Cerebellar cortex (tissue), 1 donor: ENCODE measurements around the gene ZNF592.
"Not testable (repeated sequence)": the region's sequence is repeated elsewhere in the genome, so short reads cannot be mapped to it uniquely, and the experiment has no call there.

ENCODE experiments used
- DNase-seq: peaks from one replicate; pipeline ENCODE4 v3.0.0-alpha.2; 2015; ENCODE audit warnings: low spot score

ZNF592 gene

GRCh38 chr15:84749111-84749991 lies 959 bp downstream of the ZNF592 start:
- DNase-seq: peak; percentile 60

DNA sequence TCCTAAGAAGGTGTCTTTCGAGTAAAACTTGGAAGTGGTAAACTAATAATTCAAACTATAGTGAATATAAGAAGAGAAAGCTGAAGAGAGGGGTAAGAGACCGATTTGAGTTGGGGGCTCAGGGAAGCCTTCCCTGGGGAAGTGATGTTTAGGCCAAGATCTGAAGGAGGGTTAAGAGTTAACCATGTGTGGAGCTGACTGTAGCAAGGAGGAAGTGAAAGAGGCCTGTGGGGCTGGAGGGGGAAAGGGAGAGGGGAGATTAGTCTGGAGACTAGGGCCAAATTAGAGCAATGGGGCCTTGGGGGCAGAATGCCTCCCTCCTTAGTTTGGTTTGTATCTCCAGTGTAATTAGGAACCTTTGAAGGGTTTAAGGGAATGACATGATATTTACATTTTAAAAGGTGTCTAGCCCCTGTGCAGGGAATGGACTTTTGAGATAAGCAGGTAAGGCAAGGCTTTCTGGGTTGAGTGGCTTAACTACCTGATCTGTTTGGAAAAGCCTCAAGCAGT lies 2.2 kb downstream of the ZNF592 start:
- no peak for DNase-seq

GRCh38 chr15:84751721-84752120 lies 3.3 kb downstream of the ZNF592 start:
- DNase-seq: not testable (repeated sequence)

- no peak for DNase-seq
Measured at GRCh38 chr15:84752195-84752594, 3.8 kb downstream of the ZNF592 start.

GRCh38 chr15:84752700-84753099 lies 4.3 kb downstream of the ZNF592 start:
- DNase-seq: no peak

DNA sequence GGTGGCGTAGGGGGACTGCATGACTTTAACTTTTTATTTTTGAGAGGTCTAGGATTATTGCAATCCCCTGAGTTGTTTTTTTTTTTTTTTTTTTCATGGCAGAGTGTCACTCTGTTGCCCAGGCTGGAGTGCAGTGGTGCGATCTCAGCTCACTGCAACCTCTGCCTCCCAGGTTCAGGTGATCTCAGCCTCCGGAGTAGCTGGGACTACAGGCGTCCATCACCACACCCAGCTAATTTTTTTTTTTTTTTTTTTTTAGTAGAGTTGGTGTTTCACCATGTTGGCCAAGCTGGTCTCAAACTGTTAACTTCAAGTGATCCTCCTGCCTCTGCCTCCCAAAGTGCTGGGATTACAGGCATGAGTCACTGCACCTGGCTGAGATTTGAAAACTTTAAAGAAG lies 6.5 kb downstream of the ZNF592 start:
- not testable (repeated sequence) for DNase-seq

DNA sequence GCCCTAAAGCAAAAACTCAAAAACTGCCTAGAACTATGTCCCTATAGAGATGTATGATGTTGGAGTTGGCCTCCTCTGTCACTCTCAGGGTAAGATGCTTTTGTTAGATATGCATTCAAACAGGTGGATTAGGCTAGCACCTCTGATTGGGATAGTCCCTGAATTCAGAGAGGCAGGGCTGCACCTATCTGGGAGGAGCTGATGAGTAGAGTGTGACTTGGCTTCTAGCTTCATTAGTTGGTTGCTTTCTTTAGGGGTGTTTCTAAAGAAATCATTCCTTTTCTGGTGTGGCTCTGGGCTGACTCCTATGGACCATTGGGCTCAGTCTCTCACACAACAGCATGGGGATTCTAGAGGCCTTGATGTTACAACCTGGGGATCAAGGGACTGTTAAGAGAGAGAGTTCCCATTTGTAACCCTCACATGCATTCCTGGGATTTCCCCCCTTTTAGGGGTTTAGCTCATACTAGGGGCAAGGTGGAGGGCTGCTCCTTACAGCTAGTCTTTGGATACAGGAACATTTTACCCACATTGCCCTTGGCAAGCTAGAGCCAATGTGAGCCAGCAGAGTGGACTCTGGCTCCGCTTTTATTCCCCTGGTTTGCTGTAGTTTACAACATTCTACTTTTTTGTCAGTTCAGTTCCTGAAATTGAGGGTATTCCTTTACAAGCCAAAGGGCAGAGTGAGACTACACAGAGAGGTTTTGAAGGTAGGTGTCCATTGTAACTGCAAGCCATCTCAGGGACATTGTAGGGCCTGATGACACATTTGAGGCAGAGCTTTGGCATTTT lies 7.5 kb downstream of the ZNF592 start:
- no peak for DNase-seq

DNA sequence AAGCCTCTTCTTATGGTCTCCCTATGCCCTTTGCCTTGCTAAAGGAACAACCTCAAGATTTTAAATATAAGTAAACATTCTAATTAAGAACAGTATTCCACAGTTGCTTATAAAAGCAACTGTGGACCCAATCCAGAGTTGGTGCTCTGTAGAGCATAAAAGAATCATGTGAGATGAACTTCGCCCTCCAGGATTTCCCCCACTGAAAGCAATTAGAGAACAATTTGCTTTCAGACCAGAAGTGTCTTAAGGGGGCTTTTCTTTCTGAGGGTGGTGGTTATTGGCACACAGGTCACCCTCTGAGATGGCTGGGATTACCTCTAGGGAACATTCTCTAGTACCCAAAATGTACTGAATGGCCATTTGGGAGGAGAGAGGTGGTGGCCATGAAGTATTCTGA lies 10.6 kb downstream of the ZNF592 start:
- no peak for DNase-seq

GRCh38 chr15:84760219-84760618 lies 11.8 kb downstream of the ZNF592 start:
- no peak for DNase-seq

GRCh38 chr15:84761607-84762131 lies 13.3 kb downstream of the ZNF592 start:
- DNase-seq: no peak

- DNase-seq: no peak
Measured at GRCh38 chr15:84762840-84763572, 14.6 kb downstream of the ZNF592 start.

GRCh38 chr15:84764585-84764984 lies 16.2 kb downstream of the ZNF592 start:
- no peak for DNase-seq

DNA sequence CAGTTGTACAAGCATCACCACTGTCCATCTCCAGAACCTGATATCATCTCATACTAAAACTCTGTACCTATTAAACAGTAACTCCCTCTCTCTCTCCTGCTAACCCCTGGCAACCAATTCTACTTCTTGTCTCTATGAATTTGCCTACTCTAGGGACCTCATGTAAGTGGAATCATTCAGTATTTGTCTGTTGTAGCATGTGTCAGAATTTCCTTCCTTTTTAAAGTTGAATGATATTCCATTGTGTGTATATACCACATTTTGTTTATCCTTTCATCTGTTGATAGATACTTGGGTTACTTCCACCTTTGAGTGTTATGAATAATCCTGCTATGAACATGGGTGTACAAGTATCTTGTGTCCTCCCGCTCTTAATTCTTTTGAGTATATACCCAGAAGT lies 16.6 kb downstream of the ZNF592 start:
- DNase-seq: no peak

- DNase-seq: no peak
Measured at GRCh38 chr15:84765675-84766074, 17.3 kb downstream of the ZNF592 start.

DNA sequence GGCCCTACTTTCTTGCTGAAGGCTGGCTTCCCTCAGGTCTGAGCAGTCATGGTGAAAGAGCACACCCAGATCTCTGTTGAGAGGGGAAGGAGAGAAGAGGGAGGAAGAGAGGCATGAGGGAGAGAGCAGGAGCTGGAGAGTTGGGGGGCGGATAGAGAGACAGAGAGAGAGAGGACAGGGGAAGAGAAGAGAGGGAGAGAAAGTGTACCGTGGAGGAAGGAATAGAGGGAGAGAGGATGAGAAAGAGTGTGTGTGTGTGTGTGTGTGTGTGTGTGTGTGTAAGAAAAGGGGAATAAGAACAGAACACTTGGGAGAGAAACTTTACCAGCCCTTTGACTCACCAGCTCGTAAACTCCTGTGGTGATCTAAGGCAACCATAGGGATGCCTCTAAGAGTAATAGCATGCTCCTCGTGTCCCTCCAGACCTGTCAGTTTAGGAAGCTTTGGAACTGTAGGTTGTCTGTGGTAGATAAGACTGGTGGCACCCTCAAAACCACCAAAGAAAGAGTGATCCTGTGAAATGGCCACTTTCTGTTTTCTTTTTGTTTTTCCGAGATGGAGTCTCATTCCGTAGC lies 18.2 kb downstream of the ZNF592 start:
- DNase-seq: no peak

DNA sequence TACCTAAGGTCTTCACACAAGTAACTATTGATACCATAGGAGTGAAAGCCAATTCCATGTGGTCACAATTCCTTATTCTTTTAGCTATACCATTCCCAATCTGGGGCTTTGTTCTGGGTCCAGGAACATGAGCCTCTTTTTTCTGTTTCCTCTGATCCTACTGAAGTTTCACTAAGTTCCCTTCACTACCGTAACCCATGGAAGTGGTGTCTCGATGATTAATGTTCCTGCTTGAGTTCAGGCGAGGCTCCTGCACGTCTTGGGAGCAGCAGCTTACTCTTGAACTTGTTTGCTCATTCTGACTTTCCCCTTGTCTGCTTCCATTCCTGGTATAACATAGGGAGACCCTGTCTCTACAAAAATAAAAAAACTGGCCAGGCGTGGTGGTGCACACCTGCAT lies 23.6 kb downstream of the ZNF592 start:
- DNase-seq: no peak

DNA sequence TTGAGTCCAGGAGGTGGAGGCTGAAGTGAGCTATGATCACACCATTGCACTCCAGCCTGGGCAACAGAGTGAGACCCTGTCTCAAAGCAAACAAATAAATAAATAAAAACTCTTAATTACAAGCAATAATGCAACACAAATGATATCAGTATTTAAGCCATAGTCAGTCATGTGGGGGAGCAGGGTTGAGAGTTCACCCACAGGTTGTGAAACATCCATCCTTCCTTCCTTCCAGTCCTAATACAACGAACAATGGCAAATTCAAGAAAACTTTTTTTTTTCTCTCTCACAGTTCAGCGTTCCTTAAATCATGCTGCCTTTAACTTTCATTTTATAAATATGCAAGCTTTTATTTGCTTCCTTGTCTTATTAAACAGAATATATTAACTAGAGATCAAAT lies 24.1 kb downstream of the ZNF592 start:
- DNase-seq: no peak

- no peak for DNase-seq
Measured at GRCh38 chr15:84773716-84774115, 25.3 kb downstream of the ZNF592 start.

GRCh38 chr15:84775867-84776449 lies 27.6 kb downstream of the ZNF592 start:
- DNase-seq: no peak

DNA sequence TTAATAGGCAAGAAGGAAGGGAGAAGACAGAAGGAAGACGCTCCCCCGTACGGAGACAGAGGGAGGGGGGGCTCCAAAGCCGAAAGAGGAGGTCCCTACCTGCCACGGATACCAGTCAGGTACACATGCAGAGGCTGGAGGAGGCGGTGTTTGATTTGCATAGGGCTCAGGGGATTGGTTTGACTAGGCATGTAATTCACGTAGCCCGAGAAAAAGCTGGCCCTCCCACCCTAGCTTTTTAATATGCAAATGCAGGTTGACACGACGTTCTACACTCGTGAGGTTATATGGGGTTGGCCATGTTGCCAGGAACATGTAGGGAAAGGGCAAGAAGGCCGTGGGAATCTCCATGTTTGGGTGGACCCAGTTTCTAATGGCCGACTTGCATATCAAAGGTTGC lies 29.8 kb downstream of the ZNF592 start:
- no peak for DNase-seq

DNA sequence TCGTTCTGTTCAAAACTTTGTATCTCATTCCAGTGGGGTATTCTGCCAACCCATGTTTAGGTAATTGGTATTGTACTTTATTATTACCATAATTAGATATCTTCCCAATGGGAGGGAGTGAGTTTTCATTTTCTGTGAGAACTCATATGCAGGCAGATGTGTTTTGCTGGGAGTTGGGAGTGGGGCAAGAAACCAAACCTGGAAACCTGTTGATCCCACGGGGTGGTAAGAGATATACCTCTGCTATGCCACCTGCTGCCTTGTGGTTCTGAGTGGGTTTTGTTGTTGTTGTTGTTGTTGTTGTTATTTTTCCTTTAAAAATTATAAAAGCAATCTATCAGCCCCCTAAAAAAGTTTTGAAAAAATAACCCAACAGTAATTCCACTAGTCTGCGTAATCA lies 32.1 kb downstream of the ZNF592 start:
- DNase-seq: no peak
